GM18502 (cell line): ENCODE results near the gene PIP5KL1.
A peak's percentile ranks its signal among the peaks of the same experiment; 100 is the strongest.

Experiments
- ATAC-seq: cut with Tn5 transposase; IDR thresholded peaks from one replicate; pipeline ENCODE4 v1.9.1; 2021; ENCODE audit warnings: mild to moderate bottlenecking; ENCODE audit not compliant: unreplicated experiment, poor library complexity

Gene PIP5KL1

GRCh38 chr9:127970401-127971313, 40.1 kb upstream of the PIP5KL1 start:
- ATAC-seq: peak; percentile 76

- ATAC-seq: no peak
Measured at GRCh38 chr9:127968700-127969383, 38.3 kb upstream of the PIP5KL1 start.

- no peak for ATAC-seq
Measured at GRCh38 chr9:127968042-127968441, 37.5 kb upstream of the PIP5KL1 start.

- no peak for ATAC-seq
Measured at GRCh38 chr9:127967151-127967809, 36.7 kb upstream of the PIP5KL1 start.

- no peak for ATAC-seq
Measured at GRCh38 chr9:127966416-127967150, 36.0 kb upstream of the PIP5KL1 start.

- no peak for ATAC-seq
Measured at GRCh38 chr9:127965953-127966352, 35.4 kb upstream of the PIP5KL1 start.

- ATAC-seq: no peak
Measured at GRCh38 chr9:127963359-127964064, 32.9 kb upstream of the PIP5KL1 start.

- ATAC-seq: no peak
Measured at GRCh38 chr9:127963041-127963358, 32.4 kb upstream of the PIP5KL1 start.

GRCh38 chr9:127962278-127962677, 31.7 kb upstream of the PIP5KL1 start:
- ATAC-seq: no peak

- no peak for ATAC-seq
Measured at GRCh38 chr9:127961613-127962155, 31.1 kb upstream of the PIP5KL1 start.

- no peak for ATAC-seq
Measured at GRCh38 chr9:127961155-127961490, 30.5 kb upstream of the PIP5KL1 start.

GRCh38 chr9:127960410-127961154, 30.0 kb upstream of the PIP5KL1 start:
- no peak for ATAC-seq

GRCh38 chr9:127959841-127960409, 29.3 kb upstream of the PIP5KL1 start:
- no peak for ATAC-seq

GRCh38 chr9:127959398-127959797, 28.8 kb upstream of the PIP5KL1 start:
- no peak for ATAC-seq

GRCh38 chr9:127958728-127959127, 28.2 kb upstream of the PIP5KL1 start:
- ATAC-seq: no peak

GRCh38 chr9:127955294-127956015, 24.9 kb upstream of the PIP5KL1 start:
- ATAC-seq: peak; percentile 58

- no peak for ATAC-seq
Measured at GRCh38 chr9:127954831-127955293, 24.3 kb upstream of the PIP5KL1 start.
